Thoracic aorta (tissue), 2 donors: ENCODE results near the gene NAV2. TPM values are rescaled to one million over a fixed set of nuclear protein-coding genes. Genes with fewer than 3 reads are reported as not detected.
A peak's percentile ranks its signal among the peaks of the same experiment; 100 is the strongest.

Experiments
- ATAC-seq: fragments of 150-250 bp; one replicate; pipeline ENCODE4 v1.8.0; 2017; ENCODE audit warnings: low read depth; ENCODE audit not compliant: insufficient number of reproducible peaks, low FRiP score
- DNase-seq: peaks from one replicate; pipeline ENCODE4 v3.0.0-alpha.2; 2020; ENCODE audit warnings: low spot score
- H3K27ac ChIP-seq, 2 donors: fragments of 200-600 bp; sonication (generic); 1 replicate in 1 of 2; 2 replicates in 1 of 2; pipeline ENCODE4 v1.5.1; 2016; ENCODE audit warnings: mild to moderate bottlenecking in 2 of 2, moderate library complexity in 2 of 2
- H3K27me3 ChIP-seq: fragments of 200-600 bp; sonication (generic); replicated peaks from 2 replicates; pipeline ENCODE4 v1.6.0; 2016; ENCODE audit warnings: mild to moderate bottlenecking; ENCODE audit not compliant: insufficient read depth
- H3K36me3 ChIP-seq: fragments of 200-600 bp; sonication (generic); one replicate; pipeline ENCODE4 v1.5.1; 2016
- H3K4me1 ChIP-seq, 2 donors: fragments of 200-600 bp; sonication (generic); 1 replicate in 1 of 2; 2 replicates in 1 of 2; pipeline versions ENCODE4 v1.5.1 to v1.6.0; 2016; ENCODE audit warnings: low read depth in 2 of 2, mild to moderate bottlenecking in 1 of 2; ENCODE audit not compliant: control insufficient read depth in 1 of 2
- H3K4me3 ChIP-seq: fragments of 200-600 bp; sonication (generic); 2 replicates; pipeline ENCODE4 v1.5.1; 2016; ENCODE audit warnings: mild to moderate bottlenecking
- H3K9me3 ChIP-seq: fragments of 200-600 bp; sonication (generic); 2 replicates; pipeline ENCODE4 v1.5.1; 2016
- CTCF ChIP-seq: fragments of 200-600 bp; sonication (generic); IDR thresholded peaks from one replicate; pipeline ENCODE4 v1.5.1; 2019; ENCODE audit warnings: antibody characterized with exemption
- total RNA-seq, 2 donors: library from RNA; depleted of rRNA; stranded (reverse); fragments of >200 nt; gene quantifications; one replicate each; pipeline versions ENCODE4 v1.1.0 to v1.2.3, GENCODE V29; 2016

NAV2 gene
- total RNA-seq, 2 donors from 2014 or later: 125 to 230 TPM

GRCh38 chr11:20067665-20068064, 355.0 kb downstream of the NAV2 start:
- H3K36me3 ChIP-seq: peaks cover 57% of the 10 kb centered on the region
- DNase-seq: no peak
- no peaks in the 10 kb centered on the region for H3K9me3 ChIP-seq
- ATAC-seq: no peak
- no peaks in the 10 kb centered on the region for H3K27me3 ChIP-seq
- peak overlapping the region in 1 of 2 donors; percentile 2 for H3K27ac ChIP-seq
- TF ChIP-seq CTCF: no peak
- H3K4me1 ChIP-seq: peaks cover 0 to 46% of the 10 kb centered on the region in 2 donors
- no peak overlapping the region for H3K4me3 ChIP-seq

GRCh38 chr11:20068691-20069090, 356.1 kb downstream of the NAV2 start:
- no peak overlapping the region for H3K4me3 ChIP-seq
- H3K27ac ChIP-seq: peak overlapping the region; percentile 2 to 20
- H3K9me3 ChIP-seq: no peaks in the 10 kb centered on the region
- TF ChIP-seq CTCF: no peak
- peaks cover 0 to 45% of the 10 kb centered on the region in 2 donors for H3K4me1 ChIP-seq
- DNase-seq (no peak), ATAC-seq (no peak)
- no peaks in the 10 kb centered on the region for H3K27me3 ChIP-seq
- peaks cover 48% of the 10 kb centered on the region for H3K36me3 ChIP-seq

GRCh38 chr11:20070459-20070858, 357.8 kb downstream of the NAV2 start:
- Histone ChIP-seq H3K4me1 (peaks cover 0 to 33% of the 10 kb centered on the region in 2 donors), H3K9me3 (no peaks in the 10 kb centered on the region), H3K36me3 (peaks cover 35% of the 10 kb centered on the region), H3K27me3 (no peaks in the 10 kb centered on the region), H3K4me3 (no peak overlapping the region), H3K27ac (peak overlapping the region; percentile 20 to 53)
- no peak for ATAC-seq
- DNase-seq: no peak
- TF ChIP-seq CTCF: no peak

DNA sequence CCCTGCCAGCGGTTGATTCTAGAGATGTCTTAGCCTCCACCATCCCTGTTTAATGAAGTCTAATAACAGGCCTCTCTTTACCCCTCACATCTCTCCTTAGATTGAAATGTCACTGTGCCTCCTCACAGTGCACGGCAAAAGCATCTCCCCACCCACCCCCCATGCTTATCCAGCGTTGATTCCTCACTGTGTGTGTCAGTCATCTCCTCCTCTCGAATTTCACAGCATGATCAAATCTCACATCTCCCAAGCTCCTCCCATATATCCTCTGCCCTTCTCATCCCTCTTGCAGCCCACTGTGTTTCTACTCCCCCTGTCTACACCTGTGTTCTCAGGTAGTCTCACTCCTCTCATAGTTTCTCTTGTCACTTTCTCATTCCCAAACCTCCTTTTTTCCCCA, 363.0 kb downstream of the NAV2 start:
- ATAC-seq (no peak), DNase-seq (no peak)
- no peak for TF ChIP-seq CTCF
- H3K36me3 ChIP-seq: peaks cover 37% of the 10 kb centered on the region
- H3K9me3 ChIP-seq: no peaks in the 10 kb centered on the region
- no peak overlapping the region for H3K27ac ChIP-seq
- H3K4me1 ChIP-seq: peaks cover 0 to 1% of the 10 kb centered on the region in 2 donors
- no peak overlapping the region for H3K4me3 ChIP-seq
- no peaks in the 10 kb centered on the region for H3K27me3 ChIP-seq

DNA sequence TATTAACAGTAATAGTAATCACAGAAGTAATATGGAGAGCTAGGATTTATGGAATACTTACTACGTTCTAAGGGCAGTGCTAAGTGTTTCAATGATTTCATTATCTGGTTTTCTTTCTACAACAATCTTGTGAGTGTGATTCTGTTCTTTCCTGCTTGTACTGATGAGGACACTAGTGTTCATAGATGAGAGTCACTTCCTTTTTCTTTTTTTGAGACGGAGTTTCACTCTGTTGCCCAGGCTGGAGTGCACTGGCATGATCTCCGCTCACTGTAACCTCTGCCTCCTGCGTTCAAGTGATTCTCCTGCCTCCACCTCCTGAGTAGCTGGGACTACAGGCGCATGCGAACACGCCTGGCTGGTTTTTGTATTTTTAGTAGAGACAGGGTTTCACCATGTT, 366.2 kb downstream of the NAV2 start:
- Histone ChIP-seq H3K4me3 (no peak overlapping the region), H3K4me1 (peaks cover 0 to 11% of the 10 kb centered on the region in 2 donors), H3K36me3 (peaks cover 64% of the 10 kb centered on the region), H3K27ac (no peak overlapping the region), H3K27me3 (no peaks in the 10 kb centered on the region), H3K9me3 (no peaks in the 10 kb centered on the region)
- ATAC-seq (no peak), DNase-seq (no peak)
- no peak for TF ChIP-seq CTCF
